SU-DHL-6 (cell line): ENCODE results near the gene GRM8.

Source experiments
- H2AFZ ChIP-seq: fragments of 200-600 bp; sonication (generic); 2 replicates; pipeline ENCODE4 v1.6.1; 2014; ENCODE audit warnings: low read depth, mild to moderate bottlenecking, moderate library complexity, mixed read lengths, antibody characterized with exemption, low read length; ENCODE audit not compliant: severe bottlenecking
- H3F3A ChIP-seq: fragments of 200-600 bp; shearing (Covaris generic); 2 replicates; pipeline ENCODE4 v1.6.0; 2016; ENCODE audit warnings: antibody characterized with exemption, mild to moderate bottlenecking; ENCODE audit not compliant: insufficient read depth
- H3K27ac ChIP-seq: fragments of 200-600 bp; sonication (generic); 2 replicates; pipeline ENCODE4 v1.5.1; 2016; ENCODE audit warnings: low read depth, mild to moderate bottlenecking, low read length, moderate library complexity, mixed read lengths
- H3K27me3 ChIP-seq: fragments of 200-600 bp; sonication (generic), shearing (Covaris generic); 2 replicates; pipeline ENCODE4 v1.6.0; 2014; ENCODE audit warnings: mild to moderate bottlenecking, low read length
- H3K36me3 ChIP-seq: fragments of 200-600 bp; sonication (generic); 2 replicates; pipeline ENCODE4 v1.6.1; 2014; ENCODE audit warnings: mild to moderate bottlenecking, low read length, mixed read lengths
- H3K4me2 ChIP-seq: fragments of 300-600, 200-600 bp; shearing (Covaris generic), sonication (generic); 2 replicates; pipeline ENCODE4 v1.6.0; 2014; ENCODE audit warnings: low read length, low read depth, mild to moderate bottlenecking; ENCODE audit not compliant: poor library complexity, severe bottlenecking
- H3K4me3 ChIP-seq: fragments of 200-600 bp; sonication (generic); 2 replicates; pipeline ENCODE4 v1.5.1; 2014; ENCODE audit warnings: antibody characterized with exemption, low read length, mild to moderate bottlenecking, mixed read lengths; ENCODE audit not compliant: insufficient read depth, poor library complexity, severe bottlenecking
- H3K79me2 ChIP-seq: fragments of 200-600 bp; sonication (generic); 2 replicates; pipeline ENCODE4 v1.6.1; 2014; ENCODE audit warnings: mild to moderate bottlenecking, low read length, moderate library complexity; ENCODE audit not compliant: insufficient read depth
- H3K9ac ChIP-seq: fragments of 200-600 bp; sonication (generic); 2 replicates; pipeline ENCODE4 v1.7.0; 2014; ENCODE audit warnings: mild to moderate bottlenecking, low read length
- H3K9me2 ChIP-seq: fragments of 200-600 bp; sonication (generic); replicated peaks from 2 replicates; pipeline ENCODE4 v1.6.1; 2014; ENCODE audit warnings: low read length; ENCODE audit not compliant: insufficient read depth
- H3K9me3 ChIP-seq: fragments of 200-600 bp; sonication (generic); 2 replicates; pipeline ENCODE4 v1.6.1; 2014; ENCODE audit warnings: low read length, mixed read lengths; ENCODE audit not compliant: insufficient read depth
- H4K20me1 ChIP-seq: fragments of 200-600 bp; sonication (generic); 2 replicates; pipeline ENCODE4 v1.6.1; 2014; ENCODE audit warnings: low read depth, mild to moderate bottlenecking, antibody characterized with exemption, low read length, moderate library complexity, mixed read lengths
- CTCF ChIP-seq: fragments of 200-600 bp; sonication (generic); IDR thresholded peaks from one replicate; pipeline ENCODE4 v1.5.1; 2017; ENCODE audit warnings: antibody characterized with exemption, mild to moderate bottlenecking, low read length, moderate library complexity; ENCODE audit not compliant: insufficient read depth, poor library complexity, severe bottlenecking
- EZH2phosphoT487 ChIP-seq: fragments of 200-600 bp; sonication (generic), shearing (Covaris generic); conservative IDR thresholded peaks from 2 replicates; pipeline ENCODE4 v1.6.1; 2018; ENCODE audit warnings: mild to moderate bottlenecking, antibody characterized with exemption, low read length, moderate library complexity, mixed read lengths

GRM8 gene

GRCh38 chr7:127256041-127256725, 3.4 kb upstream of the GRM8 start:
- H3K9me2 ChIP-seq, result no peaks in the 10 kb centered on the region
- no peaks in the 10 kb centered on the region for H4K20me1 ChIP-seq
- H2AFZ ChIP-seq, result no peak overlapping the region
- no peak overlapping the region for H3K9ac ChIP-seq
- no peaks in the 10 kb centered on the region for H3K9me3 ChIP-seq
- no peaks in the 10 kb centered on the region for H3K79me2 ChIP-seq
- H3K4me2 ChIP-seq, result no peak overlapping the region
- H3K4me3 ChIP-seq, result no peak overlapping the region
- TF ChIP-seq EZH2phosphoT487 (no peak), CTCF (no peak)
- H3F3A ChIP-seq, result no peaks in the 10 kb centered on the region
- no peak overlapping the region for H3K27ac ChIP-seq
- H3K36me3 ChIP-seq, result no peaks in the 10 kb centered on the region
- H3K27me3 ChIP-seq, result no peaks in the 10 kb centered on the region

- no peak overlapping the region for H3K9ac ChIP-seq
- H3K4me3 ChIP-seq, result no peak overlapping the region
- H2AFZ ChIP-seq, result no peak overlapping the region
Observed at GRCh38 chr7:127254163-127254684, 1.5 kb upstream of the GRM8 start.

GRCh38 chr7:127253281-127254162, 781 bp upstream of the GRM8 start:
- H2AFZ ChIP-seq, result peak overlapping the region; percentile 98

More at GRCh38 chr7:127254163-127254684, 1.5 kb upstream of the GRM8 start:
- Histone ChIP-seq H3K36me3 (no peaks in the 10 kb centered on the region), H3K27me3 (no peaks in the 10 kb centered on the region), H3K4me2 (peak overlapping the region; percentile 79), H3K9me3 (no peaks in the 10 kb centered on the region), H3K9me2 (no peaks in the 10 kb centered on the region), H3F3A (no peaks in the 10 kb centered on the region), H4K20me1 (no peaks in the 10 kb centered on the region), H3K27ac (no peak overlapping the region), H3K79me2 (no peaks in the 10 kb centered on the region)
- TF ChIP-seq EZH2phosphoT487 (no peak), CTCF (no peak)

More at GRCh38 chr7:127253281-127254162, 781 bp upstream of the GRM8 start:
- Histone ChIP-seq H3K9me3 (no peaks in the 10 kb centered on the region), H3K4me2 (peak overlapping the region; percentile 79), H4K20me1 (no peaks in the 10 kb centered on the region), H3K4me3 (peak overlapping the region; percentile 65), H3K9ac (peak overlapping the region; percentile 54), H3F3A (no peaks in the 10 kb centered on the region), H3K36me3 (no peaks in the 10 kb centered on the region), H3K27ac (no peak overlapping the region), H3K79me2 (no peaks in the 10 kb centered on the region), H3K27me3 (no peaks in the 10 kb centered on the region), H3K9me2 (no peaks in the 10 kb centered on the region)
- TF ChIP-seq EZH2phosphoT487 (no peak), CTCF (peak; percentile 92)
